Heart right ventricle (tissue), 16 donors: ENCODE results near the gene OSBPL6. TPM values are rescaled to one million over a fixed set of nuclear protein-coding genes. Genes with fewer than 3 reads are reported as not detected.

Experiments
- ATAC-seq, 8 donors: fragments of 200-7000 bp; cut with Tn5 transposase; one replicate each; pipeline ENCODE4 v1.9.1; 2020; ENCODE audit warnings: mild to moderate bottlenecking in 8 of 8, moderate library complexity in 8 of 8, moderate number of reproducible peaks in 1 of 8
- DNase-seq, 2 donors: peaks; one replicate each; pipeline ENCODE4 v3.0.0-alpha.2; 2020
- H3K27ac ChIP-seq, 10 donors: fragments of 200-600 bp; sonication (generic) in 2 of 10; one replicate each; pipeline versions ENCODE4 v1.5.0 to v1.8.0; 2020 to 2022; ENCODE audit warnings: mild to moderate bottlenecking in 3 of 10
- H3K27me3 ChIP-seq, 7 donors: fragments of 200-600 bp; one replicate each; pipeline ENCODE4 v1.8.0; 2021 to 2022; ENCODE audit warnings: mild to moderate bottlenecking in 2 of 7
- H3K36me3 ChIP-seq, 9 donors: fragments of 200-600 bp; sonication (generic) in 1 of 9; one replicate each; pipeline versions ENCODE4 v1.5.0 to v1.8.0; 2020 to 2022; ENCODE audit warnings: mild to moderate bottlenecking in 2 of 9
- H3K4me1 ChIP-seq, 9 donors: fragments of 200-600 bp; sonication (generic) in 1 of 9; one replicate each; pipeline versions ENCODE4 v1.5.0 to v1.8.0; 2020 to 2022; ENCODE audit warnings: mild to moderate bottlenecking in 4 of 9
- H3K4me3 ChIP-seq, 10 donors: fragments of 200-600 bp; sonication (generic) in 2 of 10; one replicate each; pipeline versions ENCODE4 v1.5.0 to v1.8.0; 2020 to 2022; ENCODE audit warnings: mild to moderate bottlenecking in 7 of 10, moderate library complexity in 2 of 10
- H3K9me3 ChIP-seq, 11 donors: fragments of 200-600 bp in 10 of 11; sonication (generic) in 2 of 11; one replicate each; pipeline versions ENCODE4 v1.5.0 to v1.8.0; 2013 to 2022; ENCODE audit warnings: mild to moderate bottlenecking in 2 of 11, control low read depth in 1 of 11, moderate library complexity in 1 of 11
- CTCF ChIP-seq, 9 donors: fragments of 200-600 bp; sonication (generic) in 2 of 9; IDR thresholded peaks; one replicate each; pipeline versions ENCODE4 v1.5.0 to v1.8.0; 2021 to 2022; ENCODE audit warnings: antibody characterized with exemption in 9 of 9, mild to moderate bottlenecking in 5 of 9, moderate library complexity in 1 of 9
- WGBS, 2 donors: extraction: QIAGEN DNeasy Blood & Tissue Kit; methylation state at CpG; one replicate each; pipeline ENCODE4 v1.1.7; 2013; ENCODE audit warnings: inconsistent platforms in 1 of 2; 5-methylcytosine and 5-hydroxymethylcytosine counted together
- intact Hi-C, 10 donors: fragments of 100-400 bp; cut with DNase I; formaldehyde crosslinking; loops; one replicate each; pipeline versions ENCODE4 v1.11.1 to v1.14.2; 2022
- polyA plus RNA-seq, 2 donors: library from polyadenylated mRNA; stranded (reverse); fragments of 200-250 nt; gene quantifications; one replicate each; pipeline ENCODE4 v1.2.3, GENCODE V29; 2013
- total RNA-seq, 10 donors: library from RNA; stranded (reverse); fragmentation: NEBNext Ultra II Directional in 3 of 10; extraction: Animal tissue kit (Norgen Biotek cat#: 25700) in 3 of 10; gene quantifications; one replicate each; pipeline versions ENCODE4 v1.2.1 to v1.2.4, GENCODE V29; 2021 to 2023
- donor health status: Arrhythmogenic right ventricular cardiomyopathy.
- donor health status: ischemic (EF 13 %, LVEDD 7.1; RV severe dilation, severe dysfunction).
- donor health status: healthy with polysubstance abuse.
- donor health status: DM: no; HTN: yes; CAD: no.
- donor health status: DM: no; HTN: no; CAD: no.
- donor health status: ischemic (EF 25% LVEDD 6.9; RV normal size, moderate dysfunction).
- donor health status: ischemic (EF 25% LVEDD 5.7; RV mildly dilated, moderate dysfunction).
- donor health status: healthy.
- donor health status: DM: yes; HTN: yes; CAD: no.
- donor health status: Ischemic cardiomyopathy.
- donor health status: ischemic (EF 35%, LVEDD 5.7; RV mildly dilated, moderate dysfunction).
- donor health status: nonischemic (EF 11% LVEDD 7.7; RV severe dilation, severe dysfunction).
- donor health status: DM: yes; HTN: yes; CAD: no.
- donor health status: PGD.
- donor health status: ischemic (EF 29% LVEDD 5.4; RV normal size, mild dysfunction).
- donor health status: nonischemic (EF 23%, LVEDD 6.1; RV moderate dilation, normal function).

The OSBPL6 gene
- total and polyA plus RNA-seq, 12 donors: 1.1 to 8.0 (median 4.4) TPM

DNA sequence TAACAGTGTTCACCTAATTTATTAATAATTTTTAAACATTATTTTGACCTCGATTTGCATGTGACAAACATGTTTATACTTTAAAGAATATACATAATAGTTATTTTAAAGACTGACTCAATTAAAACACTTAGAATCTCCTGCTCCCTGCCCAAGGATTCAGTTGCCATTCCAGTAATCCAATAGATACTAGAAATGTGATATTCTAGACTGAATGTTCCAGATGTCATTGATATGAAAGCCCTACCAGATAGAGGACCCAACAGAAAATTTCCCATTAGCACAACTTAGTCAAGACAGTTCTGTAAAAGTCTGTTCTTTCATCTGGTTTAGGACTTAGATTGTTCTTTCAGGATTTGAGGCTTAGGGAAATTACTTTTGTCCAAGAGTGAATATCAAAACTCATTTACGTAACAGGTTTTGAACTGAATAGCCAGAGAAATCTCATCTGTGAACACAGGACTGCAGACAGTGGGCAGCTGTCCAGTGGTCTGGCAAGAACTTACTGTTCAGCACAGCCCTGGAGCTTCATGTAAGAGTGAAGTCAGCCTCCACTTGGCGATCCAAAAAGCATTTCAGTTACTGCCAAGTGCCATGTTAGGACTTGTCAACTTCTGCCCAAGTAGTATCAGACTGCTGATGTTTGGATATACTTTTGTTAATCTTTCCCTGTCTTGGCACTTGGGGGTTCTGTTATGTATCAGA lies 77.5 kb downstream of the OSBPL6 start:
- peaks cover 0 to 33% (median 7%) of the 10 kb centered on the region in 9 donors for H3K4me1 ChIP-seq
- intact Hi-C loops: loop anchor here in 6 of 10 donors (2.0 to 10.0 kb wide), 4 partner anchors 77 to 137 kb away; partner anchors contain the start of gene OSBPL6 (in 5 of the 6)
- peak; percentile 85 to 97 (median 94) for ATAC-seq
- H3K27ac ChIP-seq: peak overlapping the region in 8 of 10 donors; percentile 17 to 82 (median 74)
- 40 to 49% methylated on average over 3 of the region's 3 CpGs for WGBS, 2 donors
- no peak overlapping the region for H3K4me3 ChIP-seq
- H3K9me3 ChIP-seq: no peaks in the 10 kb centered on the region
- DNase-seq: peak; percentile 74 to 83
- no peaks in the 10 kb centered on the region for H3K27me3 ChIP-seq
- no peak for TF ChIP-seq CTCF (IDR thresholded peaks at IDR 0.05)
- H3K36me3 ChIP-seq: no peaks in the 10 kb centered on the region

DNA sequence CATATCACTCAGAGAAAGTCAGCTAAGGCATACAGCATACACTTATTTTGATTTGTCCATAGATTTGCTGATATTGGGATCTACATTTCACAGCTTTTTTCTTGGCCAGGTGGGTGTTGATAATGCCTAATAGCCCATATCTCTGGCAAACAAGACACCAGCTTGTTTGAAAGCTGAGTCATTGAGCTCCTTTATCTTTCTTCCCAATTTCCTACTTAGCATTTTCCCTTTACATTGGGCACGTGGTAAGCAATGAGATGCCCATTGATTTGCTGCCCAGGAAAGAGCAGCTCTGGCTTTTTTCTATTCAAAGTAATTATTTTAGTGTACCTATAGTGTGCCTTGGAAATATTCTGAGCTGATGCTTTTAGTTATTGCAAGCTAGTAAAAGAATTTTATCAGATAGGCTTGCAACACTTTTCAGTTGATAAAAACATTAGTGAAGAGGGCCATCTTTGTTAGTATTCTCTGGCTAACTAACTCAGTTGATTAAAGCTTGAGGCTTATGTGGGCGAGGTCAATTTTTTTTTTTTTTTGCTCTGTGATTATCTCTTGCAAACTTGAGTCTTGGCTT lies 79.6 kb downstream of the OSBPL6 start:
- Histone ChIP-seq H3K36me3 (no peaks in the 10 kb centered on the region), H3K27ac (no peak overlapping the region), H3K9me3 (no peaks in the 10 kb centered on the region), H3K4me3 (no peak overlapping the region), H3K4me1 (peaks cover 0 to 37% (median 7%) of the 10 kb centered on the region in 9 donors), H3K27me3 (no peaks in the 10 kb centered on the region)
- ATAC-seq: no peak
- no peak for TF ChIP-seq CTCF (IDR thresholded peaks at IDR 0.05)
- 64 to 84% methylated on average over 2 of the region's 2 CpGs for WGBS, 2 donors
- DNase-seq: no peak
- intact Hi-C loops: loop anchor here in 6 of 10 donors (2.0 to 10.0 kb wide), 4 partner anchors 79 to 139 kb away; partner anchors contain the start of gene OSBPL6 (in 5 of the 6)

DNA sequence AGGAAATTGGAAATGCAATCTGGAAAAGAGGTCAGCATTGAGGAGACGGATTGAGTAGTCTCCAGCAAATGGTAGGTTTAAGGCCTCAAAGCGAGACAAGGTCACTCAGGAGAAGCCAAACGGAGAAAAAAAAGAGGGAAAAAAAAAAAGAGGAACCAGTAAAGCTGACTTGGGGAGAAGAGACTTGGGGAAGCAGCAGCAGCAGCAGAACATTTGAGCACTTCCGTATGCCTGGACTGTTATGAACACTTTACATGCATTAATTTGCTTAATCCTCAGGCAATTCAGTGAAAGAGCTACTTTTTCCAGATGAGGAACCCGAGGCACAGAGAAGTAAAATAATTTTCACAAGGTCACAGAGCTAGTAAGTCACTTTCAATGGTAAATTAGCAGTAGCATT lies 81.3 kb downstream of the OSBPL6 start:
- WGBS, 2 donors: 83 to 88% methylated on average over 5 of the region's 5 CpGs
- peaks cover 0 to 28% (median 13%) of the 10 kb centered on the region in 9 donors for H3K4me1 ChIP-seq
- H3K9me3 ChIP-seq: no peaks in the 10 kb centered on the region
- no peak overlapping the region for H3K4me3 ChIP-seq
- no peak for TF ChIP-seq CTCF (IDR thresholded peaks at IDR 0.05)
- intact Hi-C loops: loop anchor here in 5 of 10 donors (5.0 to 10.0 kb wide), 4 partner anchors 78 to 143 kb away; partner anchors contain the start of gene OSBPL6 (in 2 of the 5)
- DNase-seq: no peak
- no peak for ATAC-seq
- H3K27ac ChIP-seq: no peak overlapping the region
- H3K27me3 ChIP-seq: no peaks in the 10 kb centered on the region
- H3K36me3 ChIP-seq: no peaks in the 10 kb centered on the region

- no peak overlapping the region for H3K4me3 ChIP-seq
Observed at GRCh38 chr2:178277741-178278197, 83.5 kb downstream of the OSBPL6 start.

More at GRCh38 chr2:178277741-178278197, 83.5 kb downstream of the OSBPL6 start:
- DNase-seq: no peak
- 50 to 61% methylated on average over 6 of the region's 6 CpGs for WGBS, 2 donors
- intact Hi-C loops: loop anchor here in 6 of 10 donors (2.0 to 10.0 kb wide), 5 partner anchors 80 to 145 kb away; partner anchors contain the start of gene OSBPL6 (in 3 of the 6)
- TF ChIP-seq CTCF (IDR thresholded peaks at IDR 0.05): no peak
- peaks cover 0 to 20% (median 0%) of the 10 kb centered on the region in 9 donors for H3K4me1 ChIP-seq
- no peaks in the 10 kb centered on the region for H3K9me3 ChIP-seq
- ATAC-seq: no peak
- H3K27me3 ChIP-seq: no peaks in the 10 kb centered on the region
- H3K27ac ChIP-seq: no peak overlapping the region
- H3K36me3 ChIP-seq: no peaks in the 10 kb centered on the region
